IPS-11a (cell line): ENCODE results near the gene BCL2L14.
"Not testable (repeated sequence)": the region's sequence is repeated elsewhere in the genome, so short reads cannot be mapped to it uniquely, and the experiment has no call there.

Experiments
- H3K4me3 ChIP-seq: one replicate; pipeline ENCODE4 v1.5.1; 2013; ENCODE audit warnings: low read depth, low read length, control low read depth

The BCL2L14 gene

DNA sequence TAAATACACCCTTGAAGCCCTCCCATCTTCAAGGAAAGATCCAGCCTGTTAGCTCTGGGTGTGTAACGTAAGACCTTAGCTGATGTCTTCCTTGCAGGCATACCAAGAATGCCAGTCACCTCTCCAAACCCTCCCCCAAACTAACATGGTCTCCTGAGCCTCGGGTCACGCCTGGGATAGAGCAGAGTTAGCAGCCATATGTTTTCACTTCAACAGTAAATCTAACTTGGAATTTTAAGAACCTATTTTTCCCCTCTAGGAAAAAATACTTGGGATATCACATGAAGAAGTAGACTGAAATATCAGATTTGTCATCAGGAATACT lies 27.9 kb downstream of the BCL2L14 start:
- no peak overlapping the region for H3K4me3 ChIP-seq

DNA sequence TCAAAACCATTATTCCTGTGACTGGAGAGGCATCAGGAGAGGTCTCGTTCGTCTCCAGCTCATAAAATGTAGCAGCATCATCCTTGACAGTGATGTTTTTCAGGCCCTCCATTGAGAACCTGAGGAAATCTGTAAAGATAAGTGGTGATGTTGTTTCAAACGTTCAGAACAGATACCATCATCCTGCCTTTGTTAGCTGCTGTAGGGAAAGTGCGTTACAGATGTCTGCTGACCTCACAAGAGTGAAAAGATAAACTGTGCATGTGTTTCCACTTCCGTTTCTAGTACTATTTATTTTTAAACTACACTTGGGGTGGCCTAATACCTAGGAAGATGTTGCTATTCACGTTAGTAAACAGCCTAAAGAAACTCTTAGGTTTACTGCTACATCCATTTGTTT lies 28.4 kb downstream of the BCL2L14 start:
- H3K4me3 ChIP-seq: no peak overlapping the region

GRCh38 chr12:12107678-12108077 lies 36.9 kb downstream of the BCL2L14 start:
- no peak overlapping the region for H3K4me3 ChIP-seq

GRCh38 chr12:12108441-12109058 lies 37.8 kb downstream of the BCL2L14 start:
- H3K4me3 ChIP-seq: no peak overlapping the region

DNA sequence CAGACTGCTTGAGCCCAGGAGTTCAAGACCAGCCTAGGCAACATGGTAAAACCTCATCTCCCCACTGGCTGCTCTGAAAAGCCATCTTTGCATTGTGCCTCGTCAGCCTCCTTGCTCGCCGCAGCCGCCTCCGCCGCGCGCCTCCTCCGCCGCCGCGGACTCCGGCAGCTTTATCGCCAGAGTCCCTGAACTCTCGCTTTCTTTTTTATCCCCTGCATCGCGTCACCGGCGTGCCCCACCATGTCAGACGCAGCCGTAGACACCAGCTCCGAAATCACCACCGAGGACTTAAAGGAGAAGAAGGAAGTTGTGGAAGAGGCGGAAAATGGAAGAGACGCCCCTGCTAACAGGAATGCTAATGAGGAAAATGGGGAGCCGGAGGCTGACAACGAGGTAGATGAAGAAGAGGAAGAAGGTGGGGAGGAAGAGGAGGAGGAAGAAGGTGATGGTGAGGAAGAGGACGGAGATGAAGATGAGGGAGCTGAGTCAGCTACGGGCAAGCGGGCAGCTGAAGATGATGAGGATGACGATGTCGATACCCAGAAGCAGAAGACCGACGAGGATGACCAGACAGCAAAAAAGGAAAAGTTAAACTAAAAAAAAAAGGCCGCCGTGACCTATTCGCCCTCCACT lies 40.3 kb downstream of the BCL2L14 start:
- not testable (repeated sequence) for H3K4me3 ChIP-seq

DNA sequence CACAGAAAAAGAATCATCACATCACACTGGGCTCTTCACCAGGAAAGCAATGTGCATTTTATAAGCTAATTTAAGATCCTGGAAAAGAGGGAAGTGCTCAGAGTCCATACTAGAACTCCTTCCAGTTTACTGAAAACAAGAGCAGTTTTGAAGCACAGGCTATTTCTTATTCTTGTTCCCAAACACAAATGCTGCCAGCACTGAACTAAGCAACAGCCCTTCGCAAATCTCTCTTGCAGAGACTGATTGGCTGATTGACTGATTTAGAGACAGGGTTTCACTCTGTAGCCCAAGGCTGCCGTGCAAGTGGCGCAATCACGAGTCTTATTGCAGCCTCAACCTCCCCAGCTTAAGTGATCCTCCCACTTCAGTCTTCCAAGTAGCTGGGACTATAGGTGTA lies 44.8 kb downstream of the BCL2L14 start:
- H3K4me3 ChIP-seq: no peak overlapping the region

- H3K4me3 ChIP-seq: no peak overlapping the region
These were observed 45.9 kb downstream of the BCL2L14 start for GRCh38 chr12:12116677-12117076.

DNA sequence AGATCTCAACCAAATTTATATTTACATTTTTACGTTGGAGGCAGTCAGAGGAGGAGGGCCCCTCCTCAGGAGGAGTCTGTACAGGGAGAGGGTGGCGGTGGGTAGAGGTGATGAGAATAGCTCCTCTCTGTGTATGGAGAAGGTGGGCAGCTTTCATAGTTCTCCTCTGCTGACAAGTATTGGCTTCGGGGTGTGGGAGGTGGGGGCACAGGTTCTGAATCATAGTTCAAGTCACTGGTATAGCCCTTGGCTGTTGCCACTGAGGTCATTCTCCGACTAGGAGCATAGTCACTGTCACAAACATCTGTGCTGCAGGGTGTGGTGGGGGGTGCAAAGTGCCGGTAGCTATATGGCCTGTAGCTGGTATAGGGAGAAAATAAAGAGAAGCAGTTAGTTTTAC lies 50.3 kb downstream of the BCL2L14 start:
- no peak overlapping the region for H3K4me3 ChIP-seq

GRCh38 chr12:12123036-12123604 lies 52.4 kb downstream of the BCL2L14 start:
- H3K4me3 ChIP-seq: no peak overlapping the region

DNA sequence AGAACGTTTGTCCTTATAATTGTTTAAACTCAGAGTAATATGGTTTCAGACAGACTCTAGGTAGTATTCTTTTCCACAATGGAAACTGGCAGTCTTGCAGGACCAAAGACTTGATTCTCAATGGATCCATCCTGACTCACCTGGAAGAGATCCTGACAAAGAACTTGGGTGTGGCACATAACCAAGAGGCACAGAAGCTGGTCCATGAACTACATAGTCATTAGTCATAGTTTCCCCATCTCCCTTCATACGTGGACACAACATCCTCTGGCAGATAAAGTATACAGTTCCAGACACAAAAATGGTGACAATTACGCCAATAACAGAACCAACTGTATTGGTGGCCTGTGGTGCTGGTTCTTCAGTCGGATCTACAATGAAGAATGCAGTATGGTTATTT lies 55.8 kb downstream of the BCL2L14 start:
- H3K4me3 ChIP-seq: no peak overlapping the region

DNA sequence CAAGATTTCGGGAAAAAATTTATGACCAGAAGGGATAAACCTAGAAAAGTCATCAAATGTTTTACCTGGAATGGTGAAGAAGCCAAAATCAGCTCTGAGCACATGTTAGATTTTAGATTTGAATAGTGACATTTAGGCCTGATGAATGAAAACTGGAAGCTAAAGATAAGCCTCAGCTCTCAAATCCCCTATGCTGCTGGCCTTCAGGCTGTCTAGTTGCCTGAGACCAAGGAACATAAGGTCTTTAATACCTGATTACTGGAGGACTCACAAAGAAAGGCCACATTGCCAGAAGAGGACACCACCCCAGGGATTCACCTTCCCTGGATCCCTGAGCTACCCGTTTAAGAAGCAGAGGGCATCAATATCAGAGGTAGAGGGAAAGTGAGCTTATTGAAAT lies 56.6 kb downstream of the BCL2L14 start:
- H3K4me3 ChIP-seq: no peak overlapping the region

DNA sequence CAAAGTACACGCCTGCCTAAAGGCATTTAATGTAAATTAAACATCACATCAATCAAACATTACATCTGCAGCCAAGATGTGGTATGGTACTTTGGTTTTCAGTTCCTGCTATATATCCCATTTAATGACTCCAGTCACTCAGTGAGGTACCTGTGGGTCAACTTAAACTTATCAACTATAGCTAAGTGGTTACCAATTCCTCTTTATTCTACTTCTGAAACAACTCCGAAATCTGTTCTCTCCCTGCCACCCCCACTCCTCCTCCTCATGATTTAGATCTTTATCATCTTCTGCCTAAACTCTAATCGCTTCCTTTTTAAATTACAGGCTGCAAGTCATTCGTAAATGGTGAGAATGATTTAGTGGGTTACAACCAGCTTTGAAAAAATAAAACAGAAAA lies 57.9 kb downstream of the BCL2L14 start:
- H3K4me3 ChIP-seq: no peak overlapping the region

GRCh38 chr12:12133259-12133658 lies 62.5 kb downstream of the BCL2L14 start:
- no peak overlapping the region for H3K4me3 ChIP-seq

DNA sequence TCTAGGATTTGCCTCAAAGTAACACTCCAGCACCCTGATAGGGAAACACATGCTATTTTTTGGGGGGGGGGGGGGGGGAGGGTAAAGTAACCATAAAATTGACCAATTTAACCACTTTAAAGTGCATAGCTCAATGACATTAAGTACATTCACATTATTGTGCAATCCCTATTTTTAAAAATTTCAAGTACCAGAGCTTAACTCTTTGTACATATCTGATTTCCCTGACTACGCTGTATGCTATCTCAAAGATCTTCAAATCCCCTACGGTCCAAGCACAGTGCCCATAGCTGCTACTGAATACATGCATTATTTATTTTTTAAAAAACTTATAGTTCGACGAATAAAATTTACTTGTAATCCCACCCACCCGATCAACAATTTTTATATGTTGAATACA lies 63.0 kb downstream of the BCL2L14 start:
- H3K4me3 ChIP-seq: no peak overlapping the region

DNA sequence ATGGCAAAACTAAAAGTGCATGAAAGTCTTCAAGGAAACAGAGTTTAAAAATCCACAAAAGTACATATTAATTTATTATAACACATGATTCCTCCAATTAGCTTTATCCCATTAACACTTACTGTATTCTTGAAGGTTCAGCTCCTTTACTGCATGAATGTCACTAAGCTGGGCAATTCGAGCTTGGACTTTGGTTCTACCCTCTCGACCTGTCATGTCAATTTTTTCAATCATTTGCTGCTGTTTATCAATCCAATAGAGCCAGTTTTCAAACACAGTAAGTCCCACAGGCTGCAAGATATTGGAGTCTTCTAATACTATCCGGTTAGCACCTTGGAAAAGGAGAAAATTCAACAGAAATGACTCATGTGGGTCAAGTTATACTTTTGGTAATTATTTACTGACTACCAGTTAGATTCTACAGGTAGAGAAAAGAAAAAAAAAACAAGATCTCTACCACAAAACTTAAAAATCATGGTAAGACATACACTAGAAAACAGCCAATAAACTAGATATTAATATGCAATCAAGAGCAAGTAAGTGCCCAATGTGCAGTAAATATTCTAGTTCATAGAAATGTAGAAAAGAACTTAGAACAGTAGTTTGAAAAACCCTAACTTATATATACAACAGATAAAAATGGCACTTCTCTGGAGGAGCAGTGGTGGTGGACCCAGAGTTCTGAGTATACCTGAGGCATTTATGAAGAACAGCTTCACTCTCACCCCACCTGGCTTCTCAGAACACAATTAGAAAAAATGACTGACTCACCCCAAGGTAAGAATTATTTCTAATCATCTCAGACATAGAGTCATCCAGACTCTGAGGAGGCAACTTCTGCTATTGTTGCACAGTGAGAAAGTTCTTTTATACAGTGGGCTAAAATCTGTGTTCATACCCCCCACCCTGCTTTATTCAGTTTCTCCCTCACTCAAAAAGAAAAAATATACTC lies 67.7 kb downstream of the BCL2L14 start:
- no peak overlapping the region for H3K4me3 ChIP-seq

DNA sequence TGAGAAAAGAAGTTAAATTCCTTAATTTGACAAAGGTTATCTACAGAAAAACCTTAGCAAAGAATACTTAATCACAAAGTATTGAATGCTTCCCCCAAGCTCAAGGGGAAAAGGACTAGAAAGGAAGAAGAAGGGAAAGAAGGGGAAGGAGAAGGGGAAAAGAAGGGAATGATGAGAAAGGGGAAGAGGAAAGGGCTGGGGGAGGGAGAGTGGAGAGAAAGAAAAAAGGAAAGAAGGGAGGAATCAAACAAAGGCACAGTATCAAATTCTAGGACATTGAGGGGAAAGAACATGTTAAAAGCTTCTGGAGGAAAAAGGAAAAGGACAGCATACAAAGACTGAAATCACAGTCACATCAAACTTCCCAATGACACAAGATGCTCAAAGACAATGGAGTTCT lies 70.3 kb downstream of the BCL2L14 start:
- H3K4me3 ChIP-seq: no peak overlapping the region

- H3K4me3 ChIP-seq: not testable (repeated sequence)
These were observed 73.8 kb downstream of the BCL2L14 start for GRCh38 chr12:12144531-12144930.

GRCh38 chr12:12147111-12147510 lies 76.4 kb downstream of the BCL2L14 start:
- no peak overlapping the region for H3K4me3 ChIP-seq
